Testis (tissue), 3 donors: ENCODE measurements around the gene KRTAP10-3. TPM values are rescaled to one million over a fixed set of nuclear protein-coding genes. Genes with fewer than 3 reads are reported as not detected.

Experiments used
- DNase-seq: peaks from one replicate; pipeline ENCODE4 v3.0.0-alpha.2; 2019
- H3K27ac ChIP-seq, 2 donors: fragments of 200-600 bp; sonication (generic); one replicate each; pipeline ENCODE4 v1.5.1; 2019
- H3K27me3 ChIP-seq: fragments of 200-600 bp; sonication (generic); one replicate; pipeline ENCODE4 v1.5.1; 2019
- H3K36me3 ChIP-seq: fragments of 200-600 bp; sonication (generic); one replicate; pipeline ENCODE4 v1.5.1; 2017; ENCODE audit warnings: low read depth; ENCODE audit errors: missing control alignments
- H3K4me1 ChIP-seq: fragments of 200-600 bp; sonication (generic); one replicate; pipeline ENCODE4 v1.5.1; 2019
- H3K4me3 ChIP-seq, 2 donors: fragments of 200-600 bp; sonication (generic); one replicate each; pipeline ENCODE4 v1.5.1; 2017 to 2019
- H3K9me3 ChIP-seq: fragments of 200-600 bp; sonication (generic); one replicate; pipeline ENCODE4 v1.5.1; 2017
- CTCF ChIP-seq, 3 experiments: fragments of 450-650 bp in 2 of 3; fragments of 200-600 bp in 1 of 3; sonication (generic) in 1 of 3; IDR thresholded peaks; one replicate each; pipeline ENCODE4 v1.5.1; 2016 to 2019; ENCODE audit warnings: antibody characterized with exemption in 3 of 3, mild to moderate bottlenecking in 2 of 3, moderate library complexity in 1 of 3
- POLR2A ChIP-seq: fragments of 450-650 bp; IDR thresholded peaks from one replicate; pipeline ENCODE4 v1.6.1; 2017; ENCODE audit warnings: antibody characterized with exemption, mild to moderate bottlenecking, moderate library complexity
- WGBS, 2 donors: methylation state at CpG; one replicate each; pipeline ENCODE4 v1.1.5; 2018; 5-methylcytosine and 5-hydroxymethylcytosine counted together
- intact Hi-C: fragments of 100-400 bp; cut with DNase I; formaldehyde crosslinking; loops from one replicate; pipeline ENCODE4 v1.15.1; 2023; ENCODE audit warnings: low total_unique reads
- polyA plus RNA-seq: library from polyadenylated mRNA; stranded (reverse); fragments of 350-450 nt; fragmentation: Illumina TruSeq; extraction: RNeasy Lipid Tissue Mini Kit (QIAGEN cat#74804); gene quantifications from one replicate; pipeline ENCODE4 v1.2.3, GENCODE V29; 2014; ENCODE audit warnings: low read depth, low replicate concordance; ENCODE audit not compliant: insufficient read depth
- total RNA-seq, 2 donors: library from RNA; depleted of rRNA; stranded (reverse); fragments of >200 nt; gene quantifications; one replicate each; pipeline ENCODE4 v1.2.3, GENCODE V29; 2016

The KRTAP10-3 gene
- total and polyA plus RNA-seq, 3 donors from 2014 or later = not detected

GRCh38 chr21:44514746-44515358, 43.7 kb downstream of the KRTAP10-3 start:
- Histone ChIP-seq H3K27ac (no peak overlapping the region), H3K4me1 (no peaks in the 10 kb centered on the region), H3K27me3 (no peaks in the 10 kb centered on the region), H3K9me3 (no peaks in the 10 kb centered on the region), H3K4me3 (no peak overlapping the region), H3K36me3 (no peaks in the 10 kb centered on the region)
- 84% methylated on average over 11 of the region's 11 CpGs for WGBS, 2 donors
- intact Hi-C loops = loop anchor here (10.0 kb wide), 1 partner anchor 280 kb away; no protein-coding TSS in a partner anchor
- TF ChIP-seq CTCF (IDR thresholded peaks at IDR 0.05) (no peak), POLR2A (no peak)
- no peak for DNase-seq

DNA sequence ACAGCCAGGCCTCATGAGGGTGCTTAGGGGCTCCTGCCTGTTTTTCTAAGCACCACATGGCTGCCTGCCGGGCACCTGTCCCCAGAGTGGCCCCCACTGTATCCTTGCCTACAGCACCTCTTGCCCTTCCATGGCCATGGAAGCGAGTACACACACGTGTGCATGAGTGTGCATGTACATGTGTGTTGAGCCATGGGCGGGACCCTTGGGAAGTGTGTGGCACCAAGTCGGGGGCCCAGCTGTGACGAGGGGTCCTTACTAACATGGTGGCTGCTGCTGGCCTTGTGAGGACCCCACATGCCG, 44.4 kb downstream of the KRTAP10-3 start:
- no peak for TF ChIP-seq CTCF (IDR thresholded peaks at IDR 0.05)
- no peak for TF ChIP-seq POLR2A
- no peak overlapping the region for H3K27ac ChIP-seq
- WGBS, 2 donors = 84 to 95% methylated on average over 7 of the region's 7 CpGs
- H3K36me3 ChIP-seq = no peaks in the 10 kb centered on the region
- H3K27me3 ChIP-seq = no peaks in the 10 kb centered on the region
- DNase-seq = no peak
- no peaks in the 10 kb centered on the region for H3K9me3 ChIP-seq
- no peak overlapping the region for H3K4me3 ChIP-seq
- H3K4me1 ChIP-seq = no peaks in the 10 kb centered on the region
- intact Hi-C loops = loop anchor here (10.0 kb wide), 1 partner anchor 281 kb away; no protein-coding TSS in a partner anchor

GRCh38 chr21:44513389-44514217, 45.0 kb downstream of the KRTAP10-3 start:
- no peak for TF ChIP-seq CTCF (IDR thresholded peaks at IDR 0.05)
- TF ChIP-seq POLR2A = no peak
- no peak for DNase-seq
- intact Hi-C loops = loop anchor here (10.0 kb wide), 1 partner anchor 281 kb away; no protein-coding TSS in a partner anchor

DNA sequence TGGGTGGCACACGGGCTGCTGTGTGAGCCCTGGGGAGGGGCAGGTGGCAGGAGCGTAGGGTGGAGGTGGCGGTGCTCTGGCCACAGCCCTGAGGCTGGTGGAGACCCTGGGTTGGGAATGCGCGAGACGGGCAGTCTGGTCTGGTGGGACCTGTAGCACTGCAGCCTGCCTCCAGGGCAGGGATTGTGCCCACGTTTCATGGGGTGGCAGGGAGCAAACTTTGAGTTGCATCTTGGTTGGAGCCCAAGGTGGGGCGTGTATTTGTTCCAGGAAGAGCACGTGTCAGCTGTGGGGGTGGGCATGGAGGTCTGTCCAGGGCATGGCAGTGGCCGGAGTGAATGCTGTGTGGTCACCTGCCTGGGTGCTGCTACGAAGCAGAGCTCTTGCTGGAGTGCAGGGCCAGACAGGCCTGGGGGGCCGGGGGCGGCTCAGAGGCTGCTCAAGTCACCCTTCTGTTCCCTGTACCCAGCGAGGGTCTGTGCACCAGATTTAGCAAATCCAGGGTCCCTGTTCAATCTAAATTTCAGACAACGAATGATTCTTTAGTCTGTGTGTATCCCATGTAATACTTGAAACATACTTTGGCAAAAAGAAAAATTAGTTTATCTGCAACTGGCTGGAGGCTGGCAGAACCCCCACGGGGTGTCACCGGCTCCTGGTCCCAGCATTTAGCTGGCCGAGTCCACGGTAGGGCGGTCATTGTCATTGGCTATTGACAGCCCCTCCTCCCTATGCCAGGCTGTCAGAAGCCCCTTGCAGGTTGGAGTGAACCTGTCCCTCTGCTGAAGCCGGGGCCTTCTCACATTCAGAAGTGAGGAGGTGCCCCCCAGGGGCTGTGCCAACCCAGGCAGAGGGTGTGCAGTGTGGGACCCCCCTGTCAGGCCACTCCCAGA, 45.9 kb downstream of the KRTAP10-3 start:
- 84 to 87% methylated on average over 12 to 21 of the region's 21 CpGs for WGBS, 2 donors

More at GRCh38 chr21:44513389-44514217, 45.0 kb downstream of the KRTAP10-3 start:
- no peaks in the 10 kb centered on the region for H3K27me3 ChIP-seq
- H3K9me3 ChIP-seq = no peaks in the 10 kb centered on the region
- 82 to 83% methylated on average over 8 to 15 of the region's 15 CpGs for WGBS, 2 donors
- H3K4me1 ChIP-seq = no peaks in the 10 kb centered on the region
- H3K4me3 ChIP-seq = no peak overlapping the region
- H3K36me3 ChIP-seq = no peaks in the 10 kb centered on the region
- no peak overlapping the region for H3K27ac ChIP-seq

More for the DNA sequence above, 45.9 kb downstream of the KRTAP10-3 start:
- H3K36me3 ChIP-seq = no peaks in the 10 kb centered on the region
- DNase-seq = no peak
- intact Hi-C loops = loop anchor here (10.0 kb wide), 1 partner anchor 282 kb away; no protein-coding TSS in a partner anchor
- no peak overlapping the region for H3K4me3 ChIP-seq
- TF ChIP-seq POLR2A = no peak
- no peak for TF ChIP-seq CTCF (IDR thresholded peaks at IDR 0.05)
- no peak overlapping the region for H3K27ac ChIP-seq
- no peaks in the 10 kb centered on the region for H3K27me3 ChIP-seq
- no peaks in the 10 kb centered on the region for H3K4me1 ChIP-seq
- no peaks in the 10 kb centered on the region for H3K9me3 ChIP-seq
